SH-SY5Y (cell line): ENCODE measurements around the gene TDRD12.

ENCODE experiments used
- GATA2 ChIP-seq: IDR thresholded peaks from 2 replicates; pipeline ENCODE4 v1.6.1; 2011; ENCODE audit warnings: mild to moderate bottlenecking, low read depth, low read length
- GATA3 ChIP-seq: IDR thresholded peaks from 2 replicates; pipeline ENCODE4 v1.6.1; 2011; ENCODE audit warnings: low read depth, mild to moderate bottlenecking, low read length, moderate library complexity

DNA sequence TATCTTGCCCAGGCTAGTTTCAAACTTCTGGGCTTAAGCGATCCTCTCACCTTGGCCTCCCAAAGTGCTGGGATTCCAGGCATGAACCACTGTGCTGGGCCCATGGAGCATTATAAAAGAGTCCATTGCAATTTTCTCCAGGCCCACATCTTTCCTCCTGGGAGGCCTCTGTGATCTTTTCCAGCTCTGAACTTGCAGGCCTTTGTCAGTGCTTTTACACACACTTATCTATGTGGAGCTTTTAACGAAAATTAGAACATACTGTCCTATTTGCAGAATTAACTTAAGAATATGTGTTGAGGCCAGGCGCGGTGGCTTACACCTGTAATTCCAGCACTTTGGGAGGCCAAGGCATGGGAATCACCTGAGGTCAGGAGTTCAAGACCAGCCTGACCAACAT lies 23.9 kb downstream of the TDRD12 start:
- no peak for TF ChIP-seq GATA3
- no peak for TF ChIP-seq GATA2
